ENCODE data around the gene WNT9A. TPM values are rescaled to one million over a fixed set of nuclear protein-coding genes. Genes with fewer than 3 reads are reported as not detected.
A peak's percentile ranks its signal among the peaks of the same experiment; 100 is the strongest.

WNT9A gene
- total and polyA plus RNA-seq, 9 of the 15 experiments (the other 6 are each of a cell fraction or from before 2014, with no cell fraction given), result 0.04 to 0.17 (median 0.10) TPM; not detected in 4

DNA sequence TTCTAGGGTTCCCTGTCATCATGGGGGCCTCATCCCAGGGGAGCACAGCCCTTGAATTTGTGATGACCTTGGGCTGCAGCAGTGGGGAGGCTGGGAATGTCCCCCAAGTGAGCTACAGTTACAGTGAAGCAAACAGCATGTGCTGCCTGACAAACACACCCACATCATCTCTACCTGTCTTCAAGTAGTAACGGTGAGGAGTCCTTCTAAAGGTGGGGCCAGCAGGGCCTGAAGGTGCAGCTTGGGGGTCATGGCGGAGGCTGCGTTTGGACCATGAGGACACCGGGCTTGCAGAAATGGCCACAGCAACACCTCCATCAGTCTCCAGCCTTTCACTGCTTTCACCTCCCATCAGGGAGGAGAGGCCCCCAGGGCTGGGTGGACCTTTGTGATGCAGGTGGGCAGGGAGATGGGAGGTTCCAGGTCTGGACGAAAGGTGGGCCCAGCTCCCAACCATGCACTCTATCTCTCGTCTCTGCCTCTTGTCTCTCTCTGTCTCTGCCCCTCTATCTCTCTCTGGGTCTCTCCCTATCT lies 55.7 kb downstream of the WNT9A start:
- no peaks in the 10 kb centered on the region for H3K9me1 ChIP-seq (ENCODE audit: control insufficient read depth, insufficient read depth, low read length)
- 0 out of 2 replicates have a peak, but pooled peaks have one; percentile 12 for TF ChIP-seq ZFX (CRISPR knock-in tag; IDR thresholded peaks at IDR 0.05)
- TF ChIP-seq, protein P1, sequence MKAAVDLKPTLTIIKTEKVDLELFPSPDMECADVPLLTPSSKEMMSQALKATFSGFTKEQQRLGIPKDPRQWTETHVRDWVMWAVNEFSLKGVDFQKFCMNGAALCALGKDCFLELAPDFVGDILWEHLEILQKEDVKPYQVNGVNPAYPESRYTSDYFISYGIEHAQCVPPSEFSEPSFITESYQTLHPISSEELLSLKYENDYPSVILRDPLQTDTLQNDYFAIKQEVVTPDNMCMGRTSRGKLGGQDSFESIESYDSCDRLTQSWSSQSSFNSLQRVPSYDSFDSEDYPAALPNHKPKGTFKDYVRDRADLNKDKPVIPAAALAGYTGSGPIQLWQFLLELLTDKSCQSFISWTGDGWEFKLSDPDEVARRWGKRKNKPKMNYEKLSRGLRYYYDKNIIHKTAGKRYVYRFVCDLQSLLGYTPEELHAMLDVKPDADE (conservative IDR thresholded peaks at IDR 0.05; ENCODE audit: control insufficient read depth, low read depth, low read length), result no peak
- FAIRE-seq (peak; percentile 11), ATAC-seq (no peak), DNase-seq (ENCODE audit: extremely low read depth in 1 of 4, low spot score in 3 of 4) (no peak)
- peaks cover 0 to 35% of the 10 kb centered on the region in 2 experiments; a peak in 2 of 5 replicates for H3K27me3 ChIP-seq (ENCODE audit: control insufficient read depth in 2 of 2, insufficient read depth in 2 of 2, low read length in 2 of 2)
- no peak overlapping the region for H3K27ac ChIP-seq (ENCODE audit: extremely low read depth, low read depth, low read length)
- ChIA-PET CTCF (ENCODE audit: low intra/inter-chr PET ratio) (no interaction called here), POLR2A (interaction anchor here (0.6 kb wide), 1 partner anchor 41 kb away, joined by 3 read pairs; no protein-coding TSS in a partner anchor)
- no peak overlapping the region; a peak in 1 of 4 replicates for H3K9ac ChIP-seq (ENCODE audit: insufficient read depth in 1 of 2, low read depth in 2 of 2, low read length in 2 of 2)
- intact Hi-C loops (cut with micrococcal nuclease) (no loop called here), in situ Hi-C loops (cut with MboI) (no loop called here)
- no peaks in the 10 kb centered on the region for H3K36me3 ChIP-seq (ENCODE audit: control insufficient read depth, insufficient read depth, low read length)
- no peaks in the 10 kb centered on the region for H4K20me1 ChIP-seq (replicated peaks; ENCODE audit: control insufficient read depth, insufficient read depth, low read length)
- H2AFZ ChIP-seq (ENCODE audit: low read depth, low read length), result peak overlapping the region; percentile 74; the same call in 1 of the 2 replicates
- no peaks in the 10 kb centered on the region for H3K79me2 ChIP-seq (ENCODE audit: control insufficient read depth, insufficient read depth, low read length)
- no peaks in the 10 kb centered on the region for H3K9me3 ChIP-seq (replicated peaks; ENCODE audit: control insufficient read depth, insufficient read depth, low read depth, low read length)
- H3K4me3 ChIP-seq, result no peak overlapping the region
- BruUV-seq (replicated peaks), result no TSS peak
- 9% methylated on average over 6 of the region's 6 CpGs for WGBS (ENCODE audit: insufficient coverage, low coverage, missing lambda C conversion rate)
- peaks cover 10 to 67% of the 10 kb centered on the region in 2 experiments; a peak in 4 of 5 replicates for H3K4me1 ChIP-seq (replicated peaks in 1 of 2; ENCODE audit: control insufficient read depth in 2 of 2, insufficient read depth in 2 of 2, low read length in 2 of 2)
- no peak overlapping the region for H3K4me2 ChIP-seq (ENCODE audit: insufficient read depth, low read length)
